Activated T-helper 1 cell treated with anti-CD3 and anti-CD28 coated beads, Interleukin-2, amount 50 U/mL, for 16 hours (primary cell): Measurements from ENCODE around the gene BCLAF1.
A peak's percentile ranks its signal among the peaks of the same experiment; 100 is the strongest.
"Not testable (repeated sequence)": the region's sequence is repeated elsewhere in the genome, so short reads cannot be mapped to it uniquely, and the experiment has no call there.

ENCODE experiments used
- DNase-seq, 2 donors: peaks; one replicate each; pipeline ENCODE4 v3.0.0-alpha.2; 2020; ENCODE audit warnings: low read depth in 1 of 2, low spot score in 1 of 2

BCLAF1 gene

DNA sequence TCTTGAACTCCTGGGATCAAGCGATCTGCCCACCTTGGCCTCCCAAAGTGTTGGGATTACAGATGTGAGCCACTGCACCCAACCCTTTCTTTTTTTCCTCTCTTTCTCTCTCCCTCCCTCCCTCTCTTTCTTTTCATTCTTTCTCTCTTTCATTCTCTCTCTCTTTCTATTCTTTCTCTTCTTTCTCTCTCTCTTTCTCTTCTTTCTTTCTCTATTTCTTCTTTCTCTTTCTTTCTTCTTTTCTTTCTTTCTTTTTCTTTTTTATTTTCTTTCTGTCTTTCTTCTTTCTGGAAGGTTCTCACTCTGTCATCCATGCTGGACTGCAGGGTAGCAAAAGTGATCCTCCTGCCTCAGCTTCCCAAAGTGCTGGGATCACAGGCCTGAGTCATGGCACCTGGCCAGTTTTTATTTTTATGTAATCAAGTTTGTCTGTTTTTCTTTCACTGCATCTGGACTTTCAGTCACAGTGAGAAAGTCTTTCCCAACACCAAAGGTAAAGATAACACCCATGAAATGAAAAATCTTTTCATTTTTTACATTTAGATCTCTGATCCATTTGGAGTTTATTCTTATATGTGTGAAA is 20.2 kb upstream of the BCLAF1 start:
- DNase-seq = no peak

- DNase-seq = no peak
Measured at GRCh38 chr6:136309171-136309570, 19.5 kb upstream of the BCLAF1 start.

GRCh38 chr6:136308469-136308868 is 18.8 kb upstream of the BCLAF1 start:
- not testable (repeated sequence) for DNase-seq

DNA sequence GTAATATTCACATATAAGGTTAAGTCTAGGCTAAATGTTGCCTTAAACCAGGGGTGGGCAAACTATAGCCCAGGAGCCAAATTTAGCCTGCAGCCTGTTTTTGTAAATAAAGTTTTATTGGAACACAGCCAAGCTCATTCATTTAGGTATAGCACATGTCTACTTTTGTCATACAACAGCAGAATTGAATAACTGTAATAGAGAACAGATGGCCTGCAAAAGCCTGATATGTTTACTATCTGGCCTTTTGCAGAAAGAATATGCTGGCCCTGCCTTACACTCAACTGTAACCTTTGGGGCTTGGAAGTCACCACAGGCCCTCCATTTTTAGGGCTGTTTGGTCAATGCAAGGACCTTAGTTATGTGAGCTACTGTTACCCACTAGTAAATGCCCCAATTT is 17.7 kb upstream of the BCLAF1 start:
- no peak for DNase-seq

DNA sequence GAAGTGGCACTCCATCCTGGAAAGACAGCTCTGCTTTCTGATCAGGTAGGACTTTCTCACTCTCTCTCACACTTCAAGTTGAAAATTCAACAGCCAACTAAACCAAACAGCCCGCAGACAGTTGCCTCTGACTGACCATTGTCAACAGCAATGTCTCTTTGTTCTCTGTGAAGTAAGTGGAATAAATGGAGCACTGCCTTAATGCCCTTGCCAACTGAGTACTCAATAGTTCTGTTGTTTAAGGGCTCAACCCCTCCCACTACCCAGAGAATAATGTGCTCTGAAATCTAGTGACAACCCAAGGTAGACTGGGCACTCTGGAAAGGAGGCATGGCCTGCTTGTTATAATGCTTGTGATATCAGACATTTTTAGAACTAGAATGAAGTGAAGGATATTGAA is 16.8 kb upstream of the BCLAF1 start:
- no peak for DNase-seq

DNA sequence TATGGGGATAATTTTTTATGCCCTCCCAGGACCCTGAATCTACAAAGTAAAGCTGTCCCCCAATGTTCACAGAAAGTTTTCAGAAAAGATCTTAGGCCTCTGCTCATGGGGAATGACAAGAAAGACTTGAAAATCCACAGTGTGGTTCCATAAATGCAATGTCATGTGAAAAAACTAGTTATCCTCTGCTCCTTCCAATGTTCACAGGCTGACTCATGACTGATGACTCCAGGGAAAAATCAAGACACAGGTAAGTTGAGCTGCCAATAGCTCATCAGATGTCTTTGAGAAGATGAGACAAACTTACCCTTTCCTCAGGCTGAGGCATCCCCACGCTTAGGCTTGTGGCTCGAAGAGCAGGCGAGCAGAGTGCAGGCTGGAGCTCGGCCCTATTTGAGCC is 14.8 kb upstream of the BCLAF1 start:
- DNase-seq = no peak

- no peak for DNase-seq
Measured at GRCh38 chr6:136303516-136303915, 13.9 kb upstream of the BCLAF1 start.

GRCh38 chr6:136294621-136295020 is 5.0 kb upstream of the BCLAF1 start:
- DNase-seq = no peak

GRCh38 chr6:136290410-136291010 is 864 bp upstream of the BCLAF1 start:
- DNase-seq = peak; percentile 61 to 66

DNA sequence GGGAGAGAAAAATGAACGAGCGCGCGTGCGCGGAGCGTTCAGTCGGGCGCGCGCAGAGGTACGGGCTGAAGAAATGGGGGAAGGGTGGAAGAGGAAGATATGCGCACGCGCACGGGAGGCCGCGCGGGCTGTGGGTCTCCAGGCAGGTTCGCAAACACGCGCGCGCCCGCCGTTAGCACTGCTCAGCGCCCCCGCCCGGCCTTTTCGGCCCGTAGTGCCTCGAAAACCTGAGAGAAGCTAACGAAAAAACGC is 393 bp downstream of the BCLAF1 start:
- DNase-seq = peak; percentile 85 to 90

DNA sequence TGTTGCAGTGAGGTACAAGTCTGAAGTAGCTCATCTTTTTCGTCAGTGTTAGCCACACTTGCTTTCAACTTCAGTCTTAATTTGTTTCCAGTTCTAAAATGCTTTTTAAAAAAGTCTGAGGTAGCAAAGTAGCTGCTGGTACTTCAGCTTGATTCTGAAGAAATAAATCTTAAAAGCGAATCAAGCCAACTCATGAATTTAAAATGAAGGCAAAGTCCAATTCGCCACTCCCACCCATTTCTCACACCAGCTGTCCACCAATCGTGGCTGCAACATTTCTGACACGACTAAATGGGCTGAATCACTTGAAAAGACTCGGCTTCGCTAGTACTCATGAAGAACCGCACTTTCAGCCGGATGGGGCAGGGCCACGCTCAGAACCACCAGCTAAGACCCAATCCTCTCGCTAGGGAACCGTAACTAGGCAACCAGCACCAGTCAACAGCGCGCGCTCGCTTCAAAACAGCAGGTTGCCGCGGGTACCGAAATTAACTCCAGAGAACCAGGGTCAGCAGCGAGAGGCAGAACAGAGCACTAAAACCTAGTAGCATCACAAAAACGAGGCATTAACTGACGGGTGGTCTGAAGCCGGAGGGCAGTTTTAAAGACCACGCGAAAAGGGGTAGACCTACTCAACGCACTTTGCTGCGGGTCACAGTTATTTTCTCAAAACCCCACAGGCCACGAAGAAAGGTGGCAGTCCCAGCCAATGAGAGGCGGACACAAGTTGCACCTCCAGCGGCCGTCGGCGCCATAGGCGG is 900 bp downstream of the BCLAF1 start:
- DNase-seq = peak; percentile 70 to 81

DNA sequence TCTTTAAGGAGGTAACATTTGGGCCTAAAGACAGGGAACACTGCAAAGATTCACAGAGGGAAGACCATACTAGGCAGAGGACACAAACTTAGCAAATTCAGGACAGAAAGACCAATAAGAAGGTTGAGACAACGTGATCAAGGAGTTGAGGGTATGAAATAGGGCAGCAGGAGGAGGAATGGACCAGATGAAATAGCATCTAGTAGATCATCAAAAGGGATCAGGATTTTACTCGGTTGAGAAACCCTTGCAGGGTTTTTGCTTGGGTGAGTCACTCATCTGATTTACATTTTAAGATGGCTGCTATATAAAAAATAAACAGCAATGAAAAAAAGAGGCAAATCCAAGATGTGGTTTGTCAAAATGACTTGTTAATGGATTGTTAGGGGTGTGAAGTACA is 4.7 kb downstream of the BCLAF1 start:
- no peak for DNase-seq

- DNase-seq = no peak
Measured at GRCh38 chr6:136282906-136283305, 6.7 kb downstream of the BCLAF1 start.

DNA sequence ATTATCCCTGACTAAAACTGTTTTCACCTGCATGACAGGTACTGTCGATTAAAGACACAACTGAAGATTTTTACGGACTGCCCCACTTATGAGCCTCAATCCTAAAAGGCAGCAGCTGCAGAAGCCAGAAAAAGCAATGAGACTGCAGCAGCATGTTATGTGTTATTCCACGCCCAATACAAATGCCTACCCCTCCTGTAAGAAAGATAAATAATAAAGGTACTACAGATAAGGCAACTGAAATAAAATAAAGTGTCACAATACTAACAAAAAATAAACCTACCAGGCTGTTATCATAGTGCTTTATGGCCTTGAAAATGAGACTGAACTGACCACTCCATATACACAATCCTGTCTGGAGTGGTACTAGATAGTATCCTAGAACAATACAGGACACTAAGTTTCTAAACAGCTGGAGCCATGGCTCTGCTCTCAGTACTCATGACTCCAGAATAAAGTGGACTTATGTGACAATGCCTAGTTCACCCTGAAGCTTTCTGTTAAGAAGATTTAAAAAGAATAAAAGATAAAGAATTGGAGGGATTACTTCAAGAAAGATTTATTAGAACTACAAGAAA is 9.5 kb downstream of the BCLAF1 start:
- no peak for DNase-seq

- no peak for DNase-seq
Measured at GRCh38 chr6:136274062-136274461, 15.6 kb downstream of the BCLAF1 start.

DNA sequence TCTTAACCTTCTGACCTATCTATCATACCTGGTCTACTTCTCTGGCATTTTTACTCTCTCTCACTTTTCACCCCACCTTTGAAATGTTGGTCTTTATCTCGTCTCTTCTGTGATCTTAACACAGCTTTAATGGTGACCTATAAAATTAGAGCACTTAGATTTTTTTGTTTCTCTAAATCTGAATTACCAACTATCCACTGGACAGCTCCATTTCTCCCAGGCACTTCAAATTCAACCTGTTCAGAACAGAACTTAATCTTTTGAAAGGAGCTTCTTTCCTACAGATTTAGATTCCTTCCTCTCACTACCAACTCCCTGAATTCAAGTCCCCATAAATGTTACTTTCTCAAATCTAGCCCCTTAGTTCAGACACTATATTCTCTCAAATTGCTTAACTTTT is 24.5 kb downstream of the BCLAF1 start:
- no peak for DNase-seq

DNA sequence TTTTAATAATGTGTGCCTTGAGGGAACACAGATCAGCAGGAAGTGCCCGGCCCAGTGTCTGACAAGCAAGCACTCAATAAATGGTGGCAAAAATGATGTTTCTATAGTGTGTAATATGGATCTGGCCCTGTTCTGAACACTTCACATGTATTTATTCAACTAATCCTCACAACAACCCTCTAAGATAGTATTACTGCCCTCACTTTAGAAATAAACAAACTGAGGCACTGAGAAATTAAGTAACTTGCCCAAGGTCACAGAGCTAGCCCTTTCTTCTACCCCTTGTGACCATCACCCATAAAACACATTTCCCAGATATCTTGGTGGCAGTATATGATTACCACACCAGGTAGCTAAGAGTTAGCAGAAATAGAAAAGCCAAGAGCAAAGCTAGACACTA is 26.7 kb downstream of the BCLAF1 start:
- DNase-seq = no peak

DNA sequence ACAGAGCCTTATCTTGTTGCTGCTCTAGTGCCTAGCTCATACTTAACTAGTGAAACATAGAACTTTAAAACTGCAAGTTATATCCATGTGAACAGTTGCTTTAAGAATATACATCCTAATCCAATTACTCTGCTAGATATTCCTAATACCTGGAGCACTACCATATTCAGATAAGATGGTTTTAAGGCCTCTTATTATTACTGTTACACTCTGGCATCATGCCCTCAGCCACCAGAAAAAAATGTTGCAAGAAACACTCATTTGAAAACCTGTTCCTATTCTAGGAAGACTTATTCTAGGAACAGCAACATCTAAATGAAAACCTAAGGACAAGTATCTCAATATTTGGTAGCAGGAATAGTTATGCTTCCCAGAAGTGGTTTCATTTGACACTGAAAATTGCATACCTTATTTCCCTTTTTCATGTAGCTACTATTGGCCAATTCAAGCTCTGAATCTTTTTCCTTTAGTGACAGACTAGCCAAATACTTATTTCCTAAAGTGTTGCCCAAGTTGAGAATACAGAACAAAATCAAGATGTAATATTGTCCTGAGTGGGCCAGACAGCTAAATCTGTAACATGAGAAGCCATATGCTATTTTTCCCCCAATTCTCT is 34.7 kb downstream of the BCLAF1 start:
- no peak for DNase-seq

DNA sequence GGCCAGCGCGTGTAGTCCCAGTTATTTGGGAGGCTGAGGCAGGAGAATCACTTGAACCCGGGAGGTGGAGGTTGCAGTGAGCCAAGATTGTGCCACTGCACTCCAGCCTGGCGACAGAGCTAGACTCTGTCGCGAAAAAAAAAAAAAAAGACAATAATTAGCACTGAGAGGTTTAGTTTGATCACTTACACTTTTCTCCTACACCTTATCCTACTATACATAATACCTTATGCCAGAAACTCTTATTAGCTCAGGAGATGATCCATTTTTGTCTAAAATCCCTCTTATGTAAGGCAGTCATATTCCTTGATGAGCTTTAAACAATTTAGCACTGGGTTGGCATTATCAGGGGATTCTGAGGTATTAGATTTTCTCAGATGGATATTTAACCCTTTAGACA is 35.9 kb downstream of the BCLAF1 start:
- DNase-seq = no peak

- DNase-seq = no peak
Measured at GRCh38 chr6:136252441-136252840, 37.2 kb downstream of the BCLAF1 start.

DNA sequence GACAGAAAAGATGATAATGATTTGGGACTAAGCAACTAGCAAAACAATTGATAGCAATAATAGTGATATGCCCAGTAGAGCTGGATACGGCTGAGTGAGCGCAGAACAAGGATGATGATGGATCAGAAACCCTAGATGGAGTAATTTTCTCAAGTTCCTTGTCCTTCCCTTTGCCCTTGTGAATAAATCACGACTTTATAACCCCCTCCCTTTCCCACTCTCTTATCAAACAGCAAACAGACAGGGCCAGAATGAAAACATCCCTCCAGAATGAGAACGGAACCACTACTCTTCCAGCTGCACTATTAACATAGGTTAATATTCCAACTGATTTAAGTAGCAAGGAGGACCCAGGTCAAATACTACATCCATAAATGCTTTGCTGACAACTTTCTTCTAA is 38.3 kb downstream of the BCLAF1 start:
- DNase-seq = no peak

DNA sequence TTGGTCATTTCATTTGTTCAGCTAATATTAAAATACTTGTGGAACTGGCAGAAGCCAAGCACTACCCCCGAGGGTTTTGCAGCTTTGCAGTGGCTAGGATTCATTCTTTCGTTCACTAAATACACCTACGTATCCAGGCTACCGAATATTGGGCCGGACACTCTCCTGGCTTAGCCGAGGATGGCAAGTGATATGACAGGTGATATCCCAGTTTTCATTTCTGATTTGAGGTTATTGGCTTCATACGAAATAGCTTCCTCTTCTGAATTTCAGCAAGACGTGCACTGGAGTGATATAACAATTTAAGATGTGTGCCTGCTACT is 39.0 kb downstream of the BCLAF1 start:
- DNase-seq = no peak
